WTC11 (cell line): Measurements from ENCODE around the gene VEZT. TPM values are rescaled to one million over a fixed set of nuclear protein-coding genes. Genes with fewer than 3 reads are reported as not detected.

Experiments
- CREB1 ChIP-seq: sonication (generic); formaldehyde crosslinking; IDR thresholded peaks from 2 replicates; pipeline ENCODE4 v1.8.0; 2023; ENCODE audit warnings: mild to moderate bottlenecking, missing genetic modification reagents
- FOXK1 ChIP-seq: sonication (generic); formaldehyde crosslinking; IDR thresholded peaks from 2 replicates; pipeline ENCODE4 v1.8.0; 2022; ENCODE audit warnings: mild to moderate bottlenecking, moderate library complexity, missing genetic modification reagents
- GRHL2 ChIP-seq: fragments of 250-450 bp; sonication (Bioruptor Pico); IDR thresholded peaks from 2 replicates; pipeline ENCODE4 v1.8.0; 2022; ENCODE audit warnings: mild to moderate bottlenecking, moderate library complexity; ENCODE audit not compliant: insufficient replicate concordance, severe bottlenecking
- JUN ChIP-seq: sonication (generic); formaldehyde crosslinking; IDR thresholded peaks from 2 replicates; pipeline ENCODE4 v1.8.0; 2023; ENCODE audit warnings: mild to moderate bottlenecking, missing genetic modification reagents
- NFYB ChIP-seq: sonication (generic); formaldehyde crosslinking; conservative IDR thresholded peaks from 2 replicates; pipeline ENCODE4 v1.8.0; 2022; ENCODE audit warnings: low read depth, missing genetic modification reagents
- RELA ChIP-seq: sonication (generic); formaldehyde crosslinking; IDR thresholded peaks from 2 replicates; pipeline ENCODE4 v1.8.1; 2022; ENCODE audit warnings: missing genetic modification reagents, mild to moderate bottlenecking, borderline replicate concordance
- RORB ChIP-seq: fragments of 250-450 bp; sonication (Bioruptor Pico); IDR thresholded peaks from 2 replicates; pipeline ENCODE4 v1.9.0; 2021; ENCODE audit warnings: mild to moderate bottlenecking
- SMAD4 ChIP-seq: sonication (generic); formaldehyde crosslinking; IDR thresholded peaks from 2 replicates; pipeline ENCODE4 v1.8.0; 2022; ENCODE audit warnings: mild to moderate bottlenecking, missing genetic modification reagents
- SP1 ChIP-seq: sonication (generic); formaldehyde crosslinking; conservative IDR thresholded peaks from 2 replicates; pipeline ENCODE4 v1.8.1; 2022; ENCODE audit warnings: missing genetic modification reagents
- ZBTB21 ChIP-seq: sonication (generic); formaldehyde crosslinking; IDR thresholded peaks from 2 replicates; pipeline ENCODE4 v1.8.1; 2023; ENCODE audit warnings: mild to moderate bottlenecking, missing genetic modification reagents, borderline replicate concordance
- ZNF121 ChIP-seq: sonication (generic); formaldehyde crosslinking; IDR thresholded peaks from 2 replicates; pipeline ENCODE4 v1.8.0; 2023; ENCODE audit warnings: missing genetic modification reagents
- ZNF232 ChIP-seq: sonication (generic); formaldehyde crosslinking; IDR thresholded peaks from 2 replicates; pipeline ENCODE4 v1.8.0; 2022; ENCODE audit warnings: mild to moderate bottlenecking, missing genetic modification reagents
- ZNF396 ChIP-seq: fragments of 250-450 bp; sonication (Bioruptor Pico); IDR thresholded peaks from 2 replicates; pipeline ENCODE4 v1.8.0; 2021; ENCODE audit warnings: mild to moderate bottlenecking, moderate library complexity, borderline replicate concordance
- total RNA-seq: library from RNA; stranded (reverse); gene quantifications from 3 replicates; pipeline ENCODE4 v1.2.3, GENCODE V29; 2021
- TF ChIP-seq, protein P1 (sequence below): fragments of 250-450 bp; sonication (Bioruptor Pico); IDR thresholded peaks from 2 replicates; pipeline ENCODE4 v2.1.2; 2022; ENCODE audit warnings: mild to moderate bottlenecking, moderate library complexity
- TF ChIP-seq, protein P2 (sequence below): sonication (generic); formaldehyde crosslinking; IDR thresholded peaks from 2 replicates; pipeline ENCODE4 v1.8.1; 2023; ENCODE audit warnings: mild to moderate bottlenecking, missing genetic modification reagents, moderate library complexity
- TF ChIP-seq, protein P3 (sequence below): sonication (generic); formaldehyde crosslinking; IDR thresholded peaks from 2 replicates; pipeline ENCODE4 v1.8.1; 2022; ENCODE audit warnings: mild to moderate bottlenecking, moderate library complexity, missing genetic modification reagents
- TF ChIP-seq, protein P4 (sequence below): fragments of 250-450 bp; sonication (Bioruptor Pico); conservative IDR thresholded peaks from 2 replicates; pipeline ENCODE4 v1.9.0; 2021; ENCODE audit warnings: mild to moderate bottlenecking
- TF ChIP-seq, protein P5 (sequence below): sonication (generic); formaldehyde crosslinking; IDR thresholded peaks from 2 replicates; pipeline ENCODE4 v1.8.0; 2023; ENCODE audit warnings: mild to moderate bottlenecking, missing genetic modification reagents
- TF ChIP-seq, protein P6 (sequence below): sonication (generic); formaldehyde crosslinking; IDR thresholded peaks from 2 replicates; pipeline ENCODE4 v1.8.0; 2022; ENCODE audit warnings: missing genetic modification reagents
- TF ChIP-seq, protein P7 (sequence below): sonication (generic); formaldehyde crosslinking; IDR thresholded peaks from 2 replicates; pipeline ENCODE4 v1.8.1; 2022; ENCODE audit warnings: mild to moderate bottlenecking, missing genetic modification reagents, moderate library complexity, borderline replicate concordance

VEZT gene
- total RNA-seq, 1 experiment from 2014 or later, result 54.5 TPM

DNA sequence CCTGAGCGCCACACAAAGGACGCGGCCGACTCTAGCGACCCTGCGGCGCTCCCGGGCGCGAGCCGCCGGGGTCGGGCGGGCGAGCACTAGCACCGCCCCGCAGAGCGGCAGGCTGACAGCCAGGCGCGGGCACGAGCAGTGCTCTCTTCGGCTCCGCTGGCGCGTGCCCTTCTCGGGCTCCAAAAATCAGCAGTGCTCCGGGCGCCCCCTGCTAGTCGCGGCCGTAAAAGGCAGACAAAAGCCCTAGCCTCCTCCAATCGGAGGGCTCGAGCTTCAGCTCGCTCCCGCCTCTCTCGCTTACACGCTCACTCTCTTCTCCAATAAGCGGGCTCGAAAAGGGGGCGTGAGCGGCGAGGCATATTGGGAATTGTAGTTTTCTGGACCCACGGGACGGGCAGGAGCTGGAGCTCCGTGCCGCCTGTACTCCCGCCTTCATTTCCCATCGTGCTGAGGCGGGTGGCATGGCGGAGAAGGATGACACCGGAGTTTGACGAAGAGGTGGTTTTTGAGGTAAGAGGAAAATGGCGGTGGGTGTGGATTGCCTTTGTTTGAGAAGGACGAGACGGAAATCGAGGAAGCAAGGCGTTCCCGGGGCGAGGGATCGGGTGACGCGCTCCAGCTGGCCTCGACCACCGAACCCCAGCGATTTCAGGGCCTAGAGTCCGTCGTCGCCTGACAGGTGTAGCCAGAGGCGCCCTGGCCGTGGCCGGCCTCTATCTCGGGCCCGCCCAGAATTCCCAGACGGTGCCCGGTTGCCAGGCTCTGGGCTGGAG lies at the start of gene VEZT, which contains the start of gene FGD6 (continued):
- TF ChIP-seq, protein P1, sequence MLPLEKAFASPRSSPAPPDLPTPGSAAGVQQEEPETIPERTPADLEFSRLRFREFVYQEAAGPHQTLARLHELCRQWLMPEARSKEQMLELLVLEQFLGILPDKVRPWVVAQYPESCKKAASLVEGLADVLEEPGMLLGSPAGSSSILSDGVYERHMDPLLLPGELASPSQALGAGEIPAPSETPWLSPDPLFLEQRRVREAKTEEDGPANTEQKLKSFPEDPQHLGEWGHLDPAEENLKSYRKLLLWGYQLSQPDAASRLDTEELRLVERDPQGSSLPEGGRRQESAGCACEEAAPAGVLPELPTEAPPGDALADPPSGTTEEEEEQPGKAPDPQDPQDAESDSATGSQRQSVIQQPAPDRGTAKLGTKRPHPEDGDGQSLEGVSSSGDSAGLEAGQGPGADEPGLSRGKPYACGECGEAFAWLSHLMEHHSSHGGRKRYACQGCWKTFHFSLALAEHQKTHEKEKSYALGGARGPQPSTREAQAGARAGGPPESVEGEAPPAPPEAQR (CRISPR knock-in tag), result no peak
- TF ChIP-seq, protein P2, sequence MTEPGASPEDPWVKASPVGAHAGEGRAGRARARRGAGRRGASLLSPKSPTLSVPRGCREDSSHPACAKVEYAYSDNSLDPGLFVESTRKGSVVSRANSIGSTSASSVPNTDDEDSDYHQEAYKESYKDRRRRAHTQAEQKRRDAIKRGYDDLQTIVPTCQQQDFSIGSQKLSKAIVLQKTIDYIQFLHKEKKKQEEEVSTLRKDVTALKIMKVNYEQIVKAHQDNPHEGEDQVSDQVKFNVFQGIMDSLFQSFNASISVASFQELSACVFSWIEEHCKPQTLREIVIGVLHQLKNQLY (CRISPR knock-in tag), result no peak
- TF ChIP-seq SP1 (CRISPR knock-in tag), result peak; percentile 95
- TF ChIP-seq RELA (CRISPR knock-in tag), result no peak
- TF ChIP-seq, protein P3, sequence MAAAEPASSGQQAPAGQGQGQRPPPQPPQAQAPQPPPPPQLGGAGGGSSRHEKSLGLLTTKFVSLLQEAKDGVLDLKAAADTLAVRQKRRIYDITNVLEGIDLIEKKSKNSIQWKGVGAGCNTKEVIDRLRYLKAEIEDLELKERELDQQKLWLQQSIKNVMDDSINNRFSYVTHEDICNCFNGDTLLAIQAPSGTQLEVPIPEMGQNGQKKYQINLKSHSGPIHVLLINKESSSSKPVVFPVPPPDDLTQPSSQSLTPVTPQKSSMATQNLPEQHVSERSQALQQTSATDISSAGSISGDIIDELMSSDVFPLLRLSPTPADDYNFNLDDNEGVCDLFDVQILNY, result peak; percentile 83
- no peak for TF ChIP-seq ZNF396 (CRISPR knock-in tag)
- TF ChIP-seq ZNF232 (CRISPR knock-in tag), result peak; percentile 55; the same call in 1 of the 2 replicates
- TF ChIP-seq, protein P4, sequence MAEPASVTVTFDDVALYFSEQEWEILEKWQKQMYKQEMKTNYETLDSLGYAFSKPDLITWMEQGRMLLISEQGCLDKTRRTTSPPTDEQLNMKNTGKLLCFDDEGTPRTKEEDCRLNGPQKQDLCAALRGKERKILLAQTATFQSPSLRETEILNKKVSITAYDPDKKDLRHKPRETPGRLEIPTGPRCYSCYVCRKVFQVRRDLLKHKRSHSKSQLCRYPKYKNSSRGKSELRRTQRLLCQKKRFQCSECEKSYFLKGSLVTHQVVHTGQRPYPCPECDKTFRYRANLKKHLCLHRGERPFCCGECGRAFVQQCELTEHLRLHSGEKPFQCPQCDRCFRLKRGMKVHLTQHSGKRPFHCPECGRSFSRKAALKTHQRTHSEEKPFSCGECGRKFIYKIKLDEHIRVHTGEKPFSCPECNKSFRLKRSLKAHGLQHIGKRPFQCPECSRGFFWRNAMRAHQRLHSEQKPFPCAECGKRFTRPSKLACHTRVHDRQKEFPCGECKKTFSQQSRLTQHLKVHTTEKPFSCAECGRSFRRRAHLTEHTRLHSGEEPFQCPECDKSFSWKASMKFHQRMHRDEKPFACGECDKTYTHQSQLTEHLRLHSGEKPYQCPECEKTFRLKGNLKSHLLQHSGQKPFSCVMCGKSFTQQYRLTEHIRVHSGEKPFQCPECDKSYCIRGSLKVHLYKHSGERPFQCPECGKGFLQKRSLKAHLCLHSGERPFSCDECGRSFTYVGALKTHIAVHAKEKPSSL, result no peak
- TF ChIP-seq ZNF121 (CRISPR knock-in tag), result 0 out of 2 replicates have a peak, but pooled peaks have one; percentile 17
- TF ChIP-seq NFYB (CRISPR knock-in tag), result peak; percentile 91
- TF ChIP-seq, protein P5, sequence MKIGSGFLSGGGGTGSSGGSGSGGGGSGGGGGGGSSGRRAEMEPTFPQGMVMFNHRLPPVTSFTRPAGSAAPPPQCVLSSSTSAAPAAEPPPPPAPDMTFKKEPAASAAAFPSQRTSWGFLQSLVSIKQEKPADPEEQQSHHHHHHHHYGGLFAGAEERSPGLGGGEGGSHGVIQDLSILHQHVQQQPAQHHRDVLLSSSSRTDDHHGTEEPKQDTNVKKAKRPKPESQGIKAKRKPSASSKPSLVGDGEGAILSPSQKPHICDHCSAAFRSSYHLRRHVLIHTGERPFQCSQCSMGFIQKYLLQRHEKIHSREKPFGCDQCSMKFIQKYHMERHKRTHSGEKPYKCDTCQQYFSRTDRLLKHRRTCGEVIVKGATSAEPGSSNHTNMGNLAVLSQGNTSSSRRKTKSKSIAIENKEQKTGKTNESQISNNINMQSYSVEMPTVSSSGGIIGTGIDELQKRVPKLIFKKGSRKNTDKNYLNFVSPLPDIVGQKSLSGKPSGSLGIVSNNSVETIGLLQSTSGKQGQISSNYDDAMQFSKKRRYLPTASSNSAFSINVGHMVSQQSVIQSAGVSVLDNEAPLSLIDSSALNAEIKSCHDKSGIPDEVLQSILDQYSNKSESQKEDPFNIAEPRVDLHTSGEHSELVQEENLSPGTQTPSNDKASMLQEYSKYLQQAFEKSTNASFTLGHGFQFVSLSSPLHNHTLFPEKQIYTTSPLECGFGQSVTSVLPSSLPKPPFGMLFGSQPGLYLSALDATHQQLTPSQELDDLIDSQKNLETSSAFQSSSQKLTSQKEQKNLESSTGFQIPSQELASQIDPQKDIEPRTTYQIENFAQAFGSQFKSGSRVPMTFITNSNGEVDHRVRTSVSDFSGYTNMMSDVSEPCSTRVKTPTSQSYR (CRISPR knock-in tag), result 0 out of 2 replicates have a peak, but pooled peaks have one; percentile 8
- TF ChIP-seq GRHL2 (CRISPR knock-in tag), result no peak
- TF ChIP-seq JUN (CRISPR knock-in tag), result no peak
- TF ChIP-seq RORB (CRISPR knock-in tag), result no peak
- TF ChIP-seq, protein P6, sequence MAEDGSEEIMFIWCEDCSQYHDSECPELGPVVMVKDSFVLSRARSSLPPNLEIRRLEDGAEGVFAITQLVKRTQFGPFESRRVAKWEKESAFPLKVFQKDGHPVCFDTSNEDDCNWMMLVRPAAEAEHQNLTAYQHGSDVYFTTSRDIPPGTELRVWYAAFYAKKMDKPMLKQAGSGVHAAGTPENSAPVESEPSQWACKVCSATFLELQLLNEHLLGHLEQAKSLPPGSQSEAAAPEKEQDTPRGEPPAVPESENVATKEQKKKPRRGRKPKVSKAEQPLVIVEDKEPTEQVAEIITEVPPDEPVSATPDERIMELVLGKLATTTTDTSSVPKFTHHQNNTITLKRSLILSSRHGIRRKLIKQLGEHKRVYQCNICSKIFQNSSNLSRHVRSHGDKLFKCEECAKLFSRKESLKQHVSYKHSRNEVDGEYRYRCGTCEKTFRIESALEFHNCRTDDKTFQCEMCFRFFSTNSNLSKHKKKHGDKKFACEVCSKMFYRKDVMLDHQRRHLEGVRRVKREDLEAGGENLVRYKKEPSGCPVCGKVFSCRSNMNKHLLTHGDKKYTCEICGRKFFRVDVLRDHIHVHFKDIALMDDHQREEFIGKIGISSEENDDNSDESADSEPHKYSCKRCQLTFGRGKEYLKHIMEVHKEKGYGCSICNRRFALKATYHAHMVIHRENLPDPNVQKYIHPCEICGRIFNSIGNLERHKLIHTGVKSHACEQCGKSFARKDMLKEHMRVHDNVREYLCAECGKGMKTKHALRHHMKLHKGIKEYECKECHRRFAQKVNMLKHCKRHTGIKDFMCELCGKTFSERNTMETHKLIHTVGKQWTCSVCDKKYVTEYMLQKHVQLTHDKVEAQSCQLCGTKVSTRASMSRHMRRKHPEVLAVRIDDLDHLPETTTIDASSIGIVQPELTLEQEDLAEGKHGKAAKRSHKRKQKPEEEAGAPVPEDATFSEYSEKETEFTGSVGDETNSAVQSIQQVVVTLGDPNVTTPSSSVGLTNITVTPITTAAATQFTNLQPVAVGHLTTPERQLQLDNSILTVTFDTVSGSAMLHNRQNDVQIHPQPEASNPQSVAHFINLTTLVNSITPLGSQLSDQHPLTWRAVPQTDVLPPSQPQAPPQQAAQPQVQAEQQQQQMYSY (CRISPR knock-in tag), result no peak
- TF ChIP-seq CREB1 (CRISPR knock-in tag), result no peak; the same call in 1 of the 2 replicates
- TF ChIP-seq, protein P7, sequence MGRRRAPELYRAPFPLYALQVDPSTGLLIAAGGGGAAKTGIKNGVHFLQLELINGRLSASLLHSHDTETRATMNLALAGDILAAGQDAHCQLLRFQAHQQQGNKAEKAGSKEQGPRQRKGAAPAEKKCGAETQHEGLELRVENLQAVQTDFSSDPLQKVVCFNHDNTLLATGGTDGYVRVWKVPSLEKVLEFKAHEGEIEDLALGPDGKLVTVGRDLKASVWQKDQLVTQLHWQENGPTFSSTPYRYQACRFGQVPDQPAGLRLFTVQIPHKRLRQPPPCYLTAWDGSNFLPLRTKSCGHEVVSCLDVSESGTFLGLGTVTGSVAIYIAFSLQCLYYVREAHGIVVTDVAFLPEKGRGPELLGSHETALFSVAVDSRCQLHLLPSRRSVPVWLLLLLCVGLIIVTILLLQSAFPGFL (CRISPR knock-in tag), result no peak
- no peak for TF ChIP-seq SMAD4 (CRISPR knock-in tag)
- peak; percentile 83; the same call in 1 of the 2 replicates for TF ChIP-seq ZBTB21 (CRISPR knock-in tag)
- TF ChIP-seq FOXK1, result 0 out of 2 replicates have a peak, but pooled peaks have one; percentile 18
